SK-N-SH treated with all-trans-retinoic acid at 6 μM for 48 hours (cell line): ENCODE results near the gene KLK3.

Experiments
- ATAC-seq: fragments of 200-7000 bp; cut with Tn5 transposase; 3 replicates; pipeline ENCODE4 v1.9.1; 2020; ENCODE audit warnings: mild to moderate bottlenecking, moderate library complexity
- ARNTL ChIP-seq: fragments of 450-650 bp; formaldehyde crosslinking; IDR thresholded peaks from 2 replicates; pipeline ENCODE4 v1.5.0; 2020; ENCODE audit warnings: low read depth, mild to moderate bottlenecking, moderate library complexity, borderline replicate concordance
- BACH2 ChIP-seq: fragments of 250-450 bp; sonication (Bioruptor Pico); IDR thresholded peaks from 2 replicates; pipeline ENCODE4 v1.9.0; 2021; ENCODE audit warnings: mild to moderate bottlenecking, borderline replicate concordance
- CSDC2 ChIP-seq: fragments of 250-450 bp; sonication (Bioruptor Pico); IDR thresholded peaks from 2 replicates; pipeline ENCODE4 v1.5.0; 2020; ENCODE audit warnings: mild to moderate bottlenecking, moderate library complexity
- ESRRG ChIP-seq: fragments of 250-450 bp; sonication (Bioruptor Pico); IDR thresholded peaks from 2 replicates; pipeline ENCODE4 v1.6.1; 2021; ENCODE audit warnings: mild to moderate bottlenecking
- GLIS3 ChIP-seq: fragments of 250-450 bp; sonication (Bioruptor Pico); IDR thresholded peaks from 2 replicates; pipeline ENCODE4 v1.5.0; 2020; ENCODE audit warnings: mild to moderate bottlenecking, moderate library complexity
- ISL1 ChIP-seq: fragments of 250-450 bp; sonication (Bioruptor Pico); IDR thresholded peaks from 2 replicates; pipeline ENCODE4 v2.1.2; 2022; ENCODE audit warnings: mild to moderate bottlenecking, moderate library complexity
- OSR1 ChIP-seq: fragments of 250-450 bp; sonication (Bioruptor Pico); IDR thresholded peaks from 2 replicates; pipeline ENCODE4 v1.8.0; 2022; ENCODE audit warnings: moderate library complexity, mild to moderate bottlenecking, inconsistent platforms
- PPARA ChIP-seq: fragments of 250-450 bp; sonication (Bioruptor Pico); IDR thresholded peaks from 2 replicates; pipeline ENCODE4 v1.5.0; 2020; ENCODE audit warnings: mild to moderate bottlenecking, borderline replicate concordance
- RARB ChIP-seq: fragments of 250-450 bp; sonication (Bioruptor Pico); IDR thresholded peaks from 2 replicates; pipeline ENCODE4 v1.8.0; 2021; ENCODE audit warnings: mild to moderate bottlenecking, moderate library complexity
- SNAI2 ChIP-seq: fragments of 250-450 bp; sonication (Bioruptor Pico); IDR thresholded peaks from 2 replicates; pipeline ENCODE4 v1.5.0; 2020; ENCODE audit warnings: mild to moderate bottlenecking, moderate library complexity
- TCF4 ChIP-seq: fragments of 250-450 bp; sonication (Bioruptor Pico); IDR thresholded peaks from 2 replicates; pipeline ENCODE4 v1.8.0; 2021; ENCODE audit warnings: mild to moderate bottlenecking, moderate library complexity, borderline replicate concordance
- TOX ChIP-seq: fragments of 250-450 bp; sonication (Bioruptor Pico); IDR thresholded peaks from 2 replicates; pipeline ENCODE4 v1.8.0; 2021; ENCODE audit warnings: mild to moderate bottlenecking, moderate library complexity, borderline replicate concordance
- ZC3H10 ChIP-seq: fragments of 250-450 bp; sonication (Bioruptor Pico); IDR thresholded peaks from 2 replicates; pipeline ENCODE4 v1.5.1; 2021; ENCODE audit warnings: mild to moderate bottlenecking, moderate library complexity
- ZFP3 ChIP-seq: fragments of 250-450 bp; sonication (Bioruptor Pico); IDR thresholded peaks from 2 replicates; pipeline ENCODE4 v1.5.0; 2020; ENCODE audit warnings: mild to moderate bottlenecking, moderate library complexity
- ZFP30 ChIP-seq: fragments of 450-650 bp; formaldehyde crosslinking; IDR thresholded peaks from 2 replicates; pipeline ENCODE4 v1.5.0; 2022; ENCODE audit warnings: mild to moderate bottlenecking, moderate library complexity
- ZNF565 ChIP-seq: fragments of 450-650 bp; formaldehyde crosslinking; conservative IDR thresholded peaks from 2 replicates; pipeline ENCODE4 v1.5.0; 2020; ENCODE audit warnings: low read depth, mild to moderate bottlenecking, moderate library complexity
- ZNF70 ChIP-seq: fragments of 450-650 bp; formaldehyde crosslinking; IDR thresholded peaks from 2 replicates; pipeline ENCODE4 v1.5.0; 2020; ENCODE audit warnings: mild to moderate bottlenecking, moderate library complexity
- ZNF8 ChIP-seq: fragments of 450-650 bp; formaldehyde crosslinking; IDR thresholded peaks from 2 replicates; pipeline ENCODE4 v1.5.0; 2020; ENCODE audit warnings: mild to moderate bottlenecking, moderate library complexity
- TF ChIP-seq, protein P1 (sequence below): fragments of 250-450 bp; sonication (Bioruptor Pico); IDR thresholded peaks from 2 replicates; pipeline ENCODE4 v1.8.0; 2020; ENCODE audit warnings: mild to moderate bottlenecking, moderate library complexity, borderline replicate concordance
- TF ChIP-seq, protein P2 (sequence below): fragments of 250-450 bp; sonication (Bioruptor Pico); IDR thresholded peaks from 2 replicates; pipeline ENCODE4 v1.8.0; 2021; ENCODE audit warnings: low read depth, mild to moderate bottlenecking, moderate library complexity, borderline replicate concordance
- TF ChIP-seq, protein P3 (sequence below): fragments of 250-450 bp; sonication (Bioruptor Pico); IDR thresholded peaks from 2 replicates; pipeline ENCODE4 v1.5.0; 2020; ENCODE audit warnings: mild to moderate bottlenecking, moderate library complexity
- TF ChIP-seq, protein P4 (sequence below): fragments of 250-450 bp; sonication (Bioruptor Pico); IDR thresholded peaks from 2 replicates; pipeline ENCODE4 v1.5.1; 2020; ENCODE audit warnings: low read depth, mild to moderate bottlenecking, moderate library complexity

Gene KLK3

DNA sequence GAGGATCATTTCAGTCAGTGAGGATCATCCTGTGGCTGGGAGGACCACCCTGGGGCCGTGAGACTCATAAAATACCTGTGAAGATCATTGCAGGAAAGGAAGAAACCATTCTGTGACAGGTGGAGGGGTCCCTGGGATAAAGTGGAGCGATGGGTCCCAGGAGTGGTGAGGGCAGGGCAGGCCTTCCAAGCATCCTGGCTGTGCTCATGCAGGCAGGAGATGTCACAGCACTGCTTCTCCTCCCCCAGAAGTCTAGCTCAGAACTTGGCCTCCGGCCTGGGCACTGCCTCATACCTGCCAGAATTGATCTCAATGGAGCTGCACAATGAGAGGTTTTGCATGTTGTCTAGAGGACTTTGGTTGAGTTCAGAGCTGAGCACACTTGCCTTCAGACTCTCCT is 42.2 kb upstream of the KLK3 start:
- no peak for TF ChIP-seq SNAI2
- no peak for TF ChIP-seq ZNF70 (CRISPR knock-in tag)
- no peak for TF ChIP-seq OSR1
- TF ChIP-seq ARNTL (CRISPR knock-in tag), result no peak
- no peak for TF ChIP-seq ZFP3
- TF ChIP-seq ZC3H10 (CRISPR knock-in tag), result no peak
- TF ChIP-seq, protein P1, sequence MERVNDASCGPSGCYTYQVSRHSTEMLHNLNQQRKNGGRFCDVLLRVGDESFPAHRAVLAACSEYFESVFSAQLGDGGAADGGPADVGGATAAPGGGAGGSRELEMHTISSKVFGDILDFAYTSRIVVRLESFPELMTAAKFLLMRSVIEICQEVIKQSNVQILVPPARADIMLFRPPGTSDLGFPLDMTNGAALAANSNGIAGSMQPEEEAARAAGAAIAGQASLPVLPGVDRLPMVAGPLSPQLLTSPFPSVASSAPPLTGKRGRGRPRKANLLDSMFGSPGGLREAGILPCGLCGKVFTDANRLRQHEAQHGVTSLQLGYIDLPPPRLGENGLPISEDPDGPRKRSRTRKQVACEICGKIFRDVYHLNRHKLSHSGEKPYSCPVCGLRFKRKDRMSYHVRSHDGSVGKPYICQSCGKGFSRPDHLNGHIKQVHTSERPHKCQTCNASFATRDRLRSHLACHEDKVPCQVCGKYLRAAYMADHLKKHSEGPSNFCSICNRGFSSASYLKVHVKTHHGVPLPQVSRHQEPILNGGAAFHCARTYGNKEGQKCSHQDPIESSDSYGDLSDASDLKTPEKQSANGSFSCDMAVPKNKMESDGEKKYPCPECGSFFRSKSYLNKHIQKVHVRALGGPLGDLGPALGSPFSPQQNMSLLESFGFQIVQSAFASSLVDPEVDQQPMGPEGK, result no peak
- TF ChIP-seq, protein P2, sequence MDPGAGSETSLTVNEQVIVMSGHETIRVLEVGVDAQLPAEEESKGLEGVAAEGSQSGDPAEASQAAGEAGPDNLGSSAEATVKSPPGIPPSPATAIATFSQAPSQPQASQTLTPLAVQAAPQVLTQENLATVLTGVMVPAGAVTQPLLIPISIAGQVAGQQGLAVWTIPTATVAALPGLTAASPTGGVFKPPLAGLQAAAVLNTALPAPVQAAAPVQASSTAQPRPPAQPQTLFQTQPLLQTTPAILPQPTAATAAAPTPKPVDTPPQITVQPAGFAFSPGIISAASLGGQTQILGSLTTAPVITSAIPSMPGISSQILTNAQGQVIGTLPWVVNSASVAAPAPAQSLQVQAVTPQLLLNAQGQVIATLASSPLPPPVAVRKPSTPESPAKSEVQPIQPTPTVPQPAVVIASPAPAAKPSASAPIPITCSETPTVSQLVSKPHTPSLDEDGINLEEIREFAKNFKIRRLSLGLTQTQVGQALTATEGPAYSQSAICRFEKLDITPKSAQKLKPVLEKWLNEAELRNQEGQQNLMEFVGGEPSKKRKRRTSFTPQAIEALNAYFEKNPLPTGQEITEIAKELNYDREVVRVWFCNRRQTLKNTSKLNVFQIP (CRISPR knock-in tag), result no peak
- ATAC-seq, result no peak

DNA sequence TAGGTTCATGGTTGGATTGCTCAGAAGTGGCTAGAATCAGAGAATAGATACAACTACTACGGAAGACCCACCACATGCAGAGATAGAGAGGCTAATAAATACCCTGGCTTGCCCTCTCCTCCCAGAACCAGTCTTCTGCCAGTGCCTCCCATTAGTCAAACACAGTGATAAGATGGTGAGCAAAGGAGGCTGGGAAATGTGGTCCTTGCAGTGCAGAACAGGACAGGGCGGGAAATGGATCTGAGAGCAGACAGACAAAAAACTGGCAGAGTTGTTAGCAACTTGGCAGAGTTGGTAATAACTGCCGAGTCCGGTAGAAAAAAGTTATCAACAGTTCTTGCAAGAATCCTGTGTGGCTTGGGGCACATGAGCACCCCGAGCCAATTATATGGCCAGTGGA is 39.8 kb upstream of the KLK3 start:
- ATAC-seq, result no peak
- TF ChIP-seq PPARA (CRISPR knock-in tag) (no peak), BACH2 (CRISPR knock-in tag) (no peak), ZNF8 (CRISPR knock-in tag) (no peak), ARNTL (CRISPR knock-in tag) (no peak), TCF4 (CRISPR knock-in tag) (no peak)
- TF ChIP-seq, protein P3, sequence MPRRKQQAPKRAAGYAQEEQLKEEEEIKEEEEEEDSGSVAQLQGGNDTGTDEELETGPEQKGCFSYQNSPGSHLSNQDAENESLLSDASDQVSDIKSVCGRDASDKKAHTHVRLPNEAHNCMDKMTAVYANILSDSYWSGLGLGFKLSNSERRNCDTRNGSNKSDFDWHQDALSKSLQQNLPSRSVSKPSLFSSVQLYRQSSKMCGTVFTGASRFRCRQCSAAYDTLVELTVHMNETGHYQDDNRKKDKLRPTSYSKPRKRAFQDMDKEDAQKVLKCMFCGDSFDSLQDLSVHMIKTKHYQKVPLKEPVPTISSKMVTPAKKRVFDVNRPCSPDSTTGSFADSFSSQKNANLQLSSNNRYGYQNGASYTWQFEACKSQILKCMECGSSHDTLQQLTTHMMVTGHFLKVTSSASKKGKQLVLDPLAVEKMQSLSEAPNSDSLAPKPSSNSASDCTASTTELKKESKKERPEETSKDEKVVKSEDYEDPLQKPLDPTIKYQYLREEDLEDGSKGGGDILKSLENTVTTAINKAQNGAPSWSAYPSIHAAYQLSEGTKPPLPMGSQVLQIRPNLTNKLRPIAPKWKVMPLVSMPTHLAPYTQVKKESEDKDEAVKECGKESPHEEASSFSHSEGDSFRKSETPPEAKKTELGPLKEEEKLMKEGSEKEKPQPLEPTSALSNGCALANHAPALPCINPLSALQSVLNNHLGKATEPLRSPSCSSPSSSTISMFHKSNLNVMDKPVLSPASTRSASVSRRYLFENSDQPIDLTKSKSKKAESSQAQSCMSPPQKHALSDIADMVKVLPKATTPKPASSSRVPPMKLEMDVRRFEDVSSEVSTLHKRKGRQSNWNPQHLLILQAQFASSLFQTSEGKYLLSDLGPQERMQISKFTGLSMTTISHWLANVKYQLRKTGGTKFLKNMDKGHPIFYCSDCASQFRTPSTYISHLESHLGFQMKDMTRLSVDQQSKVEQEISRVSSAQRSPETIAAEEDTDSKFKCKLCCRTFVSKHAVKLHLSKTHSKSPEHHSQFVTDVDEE, result no peak

DNA sequence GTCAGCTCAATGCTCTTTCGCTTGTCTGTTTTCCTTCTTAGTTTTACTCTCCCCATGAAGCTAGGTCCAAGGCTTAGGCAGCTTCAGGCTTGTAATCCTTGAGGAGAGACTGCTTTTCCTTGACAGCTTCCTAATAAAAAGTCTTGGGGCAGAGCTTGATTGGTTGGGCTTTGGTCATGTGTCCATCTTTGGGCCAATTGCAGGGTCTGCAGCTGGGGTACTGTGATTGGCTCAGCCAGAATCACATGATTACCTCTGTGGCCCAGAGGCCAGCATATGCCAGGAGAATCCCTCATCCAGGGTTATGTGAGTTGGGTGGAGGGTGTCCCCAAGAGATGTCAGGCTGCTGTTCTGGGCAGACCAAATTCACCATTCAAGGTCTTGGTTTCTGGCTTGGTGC is 39.3 kb upstream of the KLK3 start:
- no peak for TF ChIP-seq BACH2 (CRISPR knock-in tag)
- no peak for TF ChIP-seq ZNF70 (CRISPR knock-in tag)
- no peak for TF ChIP-seq ZFP30 (CRISPR knock-in tag)
- no peak for TF ChIP-seq SNAI2
- no peak for TF ChIP-seq ZFP3
- TF ChIP-seq, protein P3, result no peak
- TF ChIP-seq, protein P4, sequence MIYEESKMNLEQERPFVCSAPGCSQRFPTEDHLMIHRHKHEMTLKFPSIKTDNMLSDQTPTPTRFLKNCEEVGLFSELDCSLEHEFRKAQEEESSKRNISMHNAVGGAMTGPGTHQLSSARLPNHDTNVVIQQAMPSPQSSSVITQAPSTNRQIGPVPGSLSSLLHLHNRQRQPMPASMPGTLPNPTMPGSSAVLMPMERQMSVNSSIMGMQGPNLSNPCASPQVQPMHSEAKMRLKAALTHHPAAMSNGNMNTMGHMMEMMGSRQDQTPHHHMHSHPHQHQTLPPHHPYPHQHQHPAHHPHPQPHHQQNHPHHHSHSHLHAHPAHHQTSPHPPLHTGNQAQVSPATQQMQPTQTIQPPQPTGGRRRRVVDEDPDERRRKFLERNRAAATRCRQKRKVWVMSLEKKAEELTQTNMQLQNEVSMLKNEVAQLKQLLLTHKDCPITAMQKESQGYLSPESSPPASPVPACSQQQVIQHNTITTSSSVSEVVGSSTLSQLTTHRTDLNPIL (CRISPR knock-in tag), result no peak
- TF ChIP-seq PPARA (CRISPR knock-in tag), result no peak
- TF ChIP-seq GLIS3, result no peak
- TF ChIP-seq CSDC2 (CRISPR knock-in tag), result no peak
- TF ChIP-seq, protein P2 (CRISPR knock-in tag), result no peak
- no peak for TF ChIP-seq ISL1 (CRISPR knock-in tag)
- no peak for TF ChIP-seq RARB (CRISPR knock-in tag)
- no peak for TF ChIP-seq ZC3H10 (CRISPR knock-in tag)
- no peak for TF ChIP-seq ZNF8 (CRISPR knock-in tag)
- TF ChIP-seq ARNTL (CRISPR knock-in tag), result no peak
- no peak for TF ChIP-seq OSR1
- TF ChIP-seq ZNF565 (CRISPR knock-in tag), result no peak
- TF ChIP-seq ESRRG (CRISPR knock-in tag), result no peak
- no peak for TF ChIP-seq TOX (CRISPR knock-in tag)
- no peak for ATAC-seq
